GM19035 (cell line): ENCODE measurements around the gene NFIA.
"Not testable (repeated sequence)": the region's sequence is repeated elsewhere in the genome, so short reads cannot be mapped to it uniquely, and the experiment has no call there.

ENCODE experiments used
- ATAC-seq: cut with Tn5 transposase; IDR thresholded peaks from one replicate; pipeline ENCODE4 v1.9.1; 2021; ENCODE audit not compliant: unreplicated experiment

Gene NFIA

GRCh38 chr1:61447106-61447967, 365.0 kb downstream of the NFIA start:
- ATAC-seq, result no peak

- ATAC-seq, result no peak
Observed at GRCh38 chr1:61447968-61448430, 365.6 kb downstream of the NFIA start.

DNA sequence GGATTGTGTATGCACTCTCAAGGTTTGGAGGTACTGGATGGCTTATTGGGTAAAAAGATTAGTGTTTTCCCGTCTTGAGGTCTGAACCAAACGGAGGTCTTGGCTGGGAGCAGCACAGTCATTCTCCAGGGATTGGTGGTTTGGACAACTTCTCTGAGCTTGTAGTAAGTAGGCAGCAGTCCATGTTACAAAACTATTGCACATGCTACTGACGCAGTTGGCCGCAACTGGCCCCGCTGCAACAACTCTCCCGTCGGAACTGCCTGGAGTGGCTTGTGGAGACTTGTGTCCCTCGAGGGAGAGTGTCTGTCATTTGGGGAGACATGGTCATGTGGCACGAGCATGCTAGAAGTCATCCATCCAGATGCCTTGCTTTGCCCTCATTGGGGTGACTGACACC, 366.6 kb downstream of the NFIA start:
- no peak for ATAC-seq

GRCh38 chr1:61449410-61449809, 367.0 kb downstream of the NFIA start:
- ATAC-seq, result no peak

DNA sequence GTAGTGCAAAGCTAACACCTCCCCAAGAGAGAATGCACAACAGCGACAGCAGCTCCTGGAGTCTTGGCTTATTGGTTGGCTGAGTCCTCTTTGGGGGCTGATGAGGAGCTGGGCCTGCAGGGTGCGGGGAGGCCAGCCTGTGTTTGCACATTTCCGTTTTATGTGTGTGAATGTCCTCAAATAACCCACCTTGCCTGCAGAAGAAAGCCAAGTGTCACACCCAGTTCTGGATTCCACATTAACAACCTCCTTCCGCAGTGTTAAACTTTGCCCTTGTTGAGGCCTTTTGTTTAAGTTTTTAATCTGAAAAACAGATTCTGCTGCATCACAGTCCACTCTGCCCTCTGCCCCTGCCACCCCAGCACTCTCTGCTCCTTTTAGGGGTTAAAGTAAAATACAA, 368.1 kb downstream of the NFIA start:
- no peak for ATAC-seq

- ATAC-seq, result no peak
Observed at GRCh38 chr1:61450872-61451571, 368.7 kb downstream of the NFIA start.

GRCh38 chr1:61451572-61451968, 369.2 kb downstream of the NFIA start:
- ATAC-seq, result no peak

- ATAC-seq, result no peak
Observed at GRCh38 chr1:61452176-61453035, 370.0 kb downstream of the NFIA start.

DNA sequence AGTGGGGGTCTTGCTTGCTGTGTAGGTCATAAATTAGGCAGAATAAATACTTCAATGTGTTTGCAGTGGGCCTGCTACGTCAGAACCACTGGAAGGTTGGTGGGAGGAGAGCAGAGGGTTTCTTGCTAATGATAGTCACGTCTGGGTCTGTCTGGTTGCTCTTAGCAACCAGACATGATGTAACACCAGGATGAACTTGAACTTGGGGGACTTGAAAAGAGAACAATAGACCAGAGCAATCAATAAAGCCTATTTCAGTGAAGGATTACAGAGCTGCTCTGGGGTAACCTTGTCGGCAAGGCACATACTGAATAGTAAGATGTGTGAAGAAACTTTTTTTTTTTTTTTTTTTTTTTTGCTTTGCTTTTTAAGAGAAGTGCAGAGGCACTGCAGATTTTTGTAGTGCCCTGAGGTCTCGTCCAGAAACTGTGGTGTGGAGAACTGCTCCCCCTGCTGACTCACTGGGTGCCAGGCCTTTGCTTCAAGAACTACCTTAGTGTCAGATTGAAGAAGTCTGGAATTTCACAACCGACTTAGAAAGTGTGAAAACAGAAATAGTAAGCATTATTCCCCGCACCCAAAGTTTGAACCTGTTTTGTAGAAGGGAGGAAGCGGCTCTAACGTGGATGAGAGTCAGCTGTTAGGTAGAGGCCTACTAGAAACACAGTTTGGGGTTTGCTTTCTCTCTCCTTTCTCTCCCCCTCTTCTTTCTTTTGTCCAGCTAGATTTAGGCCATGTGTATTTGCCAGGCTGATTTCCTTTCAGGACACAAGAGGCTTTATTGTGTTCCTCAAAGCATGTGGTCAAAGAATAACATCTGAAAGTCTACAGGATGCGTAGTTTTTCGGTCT, 371.0 kb downstream of the NFIA start:
- peak; percentile 95 for ATAC-seq

GRCh38 chr1:61455400-61455799, 373.0 kb downstream of the NFIA start:
- no peak for ATAC-seq

DNA sequence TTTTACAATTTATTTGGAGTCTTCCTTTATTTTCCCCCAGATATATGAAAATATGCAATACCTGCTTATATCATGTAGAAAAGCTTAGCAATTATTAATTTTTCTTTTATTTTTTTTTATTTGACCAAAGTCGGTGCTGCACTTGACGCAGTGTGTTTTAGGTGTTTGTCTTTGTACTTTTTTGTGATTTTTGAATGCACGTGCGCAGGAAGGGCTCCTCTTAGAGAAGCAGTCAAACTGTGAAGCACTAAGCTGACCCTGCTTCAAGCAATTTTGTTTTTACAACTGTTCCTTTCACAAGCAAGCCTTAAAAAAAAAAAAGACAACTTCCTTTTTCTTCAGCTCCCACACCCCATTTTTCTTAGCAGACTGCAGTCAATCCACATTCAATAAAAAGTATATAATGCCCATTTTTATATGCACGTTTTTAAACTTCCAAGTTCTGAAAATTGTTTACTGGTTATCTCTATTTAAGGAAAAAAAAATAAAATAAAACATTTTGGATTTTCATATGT, 375.2 kb downstream of the NFIA start:
- ATAC-seq, result no peak

DNA sequence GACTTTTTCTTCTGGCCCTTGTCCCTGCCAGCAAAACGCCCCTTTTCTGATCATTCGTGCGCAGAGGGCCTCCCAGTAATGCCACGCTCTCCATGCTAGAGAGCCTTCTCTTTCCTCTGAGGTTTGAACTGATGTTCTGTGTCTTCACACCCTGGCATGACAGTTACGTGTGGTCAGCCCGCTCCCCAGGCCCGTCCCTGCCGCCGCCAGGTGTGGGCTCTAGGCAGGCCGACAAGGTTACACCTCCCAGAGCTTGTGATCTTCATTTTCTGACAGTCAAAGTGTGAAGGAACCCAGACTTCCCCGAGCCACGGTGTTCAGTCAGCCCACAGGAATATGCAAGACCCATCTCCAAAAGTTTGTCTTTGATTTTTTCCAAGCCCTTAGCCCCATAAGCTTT, 377.0 kb downstream of the NFIA start:
- ATAC-seq, result no peak

GRCh38 chr1:61460191-61460590, 377.8 kb downstream of the NFIA start:
- no peak for ATAC-seq

DNA sequence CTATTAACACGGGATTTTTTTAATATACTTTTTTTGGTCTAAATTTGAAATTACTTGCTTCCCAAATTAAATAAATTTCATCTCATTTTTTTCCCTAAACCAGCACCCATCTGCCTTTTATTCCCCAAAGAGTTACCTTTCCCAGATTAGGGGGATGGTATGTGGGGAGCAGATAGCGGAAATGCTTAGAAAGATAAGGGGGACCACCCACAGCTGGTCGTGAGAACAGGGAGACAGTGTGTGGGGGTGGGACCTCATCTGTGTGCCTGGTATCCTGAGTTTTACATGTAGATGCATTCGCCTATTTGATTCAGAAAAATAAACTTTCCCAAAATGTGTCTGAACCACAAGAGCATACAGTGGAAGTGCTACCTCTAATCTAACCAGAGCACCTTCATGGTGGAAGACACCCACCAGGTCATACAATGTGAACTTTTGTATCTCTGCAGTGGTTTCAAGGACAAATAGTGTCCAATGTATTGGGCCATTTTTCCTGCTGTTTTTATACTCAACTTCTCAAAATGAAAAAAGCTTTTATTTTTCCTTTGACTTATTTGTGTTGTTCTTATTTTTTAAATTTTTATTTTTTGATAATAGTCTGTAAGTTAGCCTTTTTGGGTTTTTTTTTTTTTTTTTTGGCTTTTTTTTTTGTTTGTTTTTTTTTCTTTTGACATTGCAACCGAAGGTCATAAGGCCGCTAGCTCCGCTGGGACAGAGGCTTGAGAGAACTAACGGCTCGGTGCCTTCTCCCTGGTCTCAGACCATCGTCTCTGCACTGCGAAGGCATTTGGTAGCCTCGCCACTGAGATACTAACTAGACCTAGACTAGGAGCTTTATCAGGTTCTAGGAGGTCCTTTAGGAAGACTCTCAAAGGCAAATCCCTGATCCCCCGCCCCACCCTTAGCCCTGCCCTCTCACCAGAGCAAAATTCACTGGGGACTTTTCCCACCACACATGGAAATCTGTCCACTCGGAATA, 379.3 kb downstream of the NFIA start:
- no peak for ATAC-seq

GRCh38 chr1:61462628-61463027, 380.3 kb downstream of the NFIA start:
- no peak for ATAC-seq

DNA sequence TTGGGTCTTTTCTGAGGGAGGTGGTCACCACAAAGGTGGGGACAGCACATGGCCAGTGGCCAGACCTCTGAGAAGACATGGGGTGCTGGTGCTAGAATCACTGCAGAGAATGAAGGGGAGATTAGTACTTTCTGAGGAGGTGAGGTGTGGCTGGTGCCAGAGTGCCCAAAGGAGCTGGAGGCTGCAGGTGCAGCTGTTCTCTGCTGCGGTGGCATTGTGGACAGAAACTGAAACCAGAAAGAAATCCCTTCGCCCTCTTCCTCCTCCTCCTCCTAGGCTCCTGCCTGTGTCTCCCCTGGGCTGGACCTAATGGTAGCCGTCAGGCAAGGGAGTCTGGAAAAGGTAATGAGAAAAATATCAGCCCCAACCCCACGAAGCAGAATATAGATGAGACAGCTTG, 380.9 kb downstream of the NFIA start:
- ATAC-seq, result no peak

DNA sequence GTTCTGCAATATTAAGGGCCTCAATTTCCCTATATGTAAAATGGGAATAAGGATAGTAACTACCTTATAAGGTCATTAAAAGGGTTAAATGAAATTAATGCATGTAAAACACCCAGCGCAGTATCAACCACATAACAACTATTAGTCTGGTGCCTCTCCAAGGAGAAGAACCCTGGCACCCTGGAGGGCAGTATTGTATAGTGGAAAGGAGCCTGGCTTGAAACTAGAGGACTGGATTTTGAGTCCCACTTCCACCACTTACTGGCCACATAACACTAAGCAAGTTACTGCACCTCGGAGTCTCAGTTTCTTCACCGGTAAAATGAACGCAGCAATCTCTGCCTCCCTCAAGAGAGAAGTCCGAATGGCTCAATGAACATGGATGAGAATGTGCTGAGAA, 385.5 kb downstream of the NFIA start:
- not testable (repeated sequence) for ATAC-seq

GRCh38 chr1:61469365-61469764, 387.0 kb downstream of the NFIA start:
- ATAC-seq, result no peak

DNA sequence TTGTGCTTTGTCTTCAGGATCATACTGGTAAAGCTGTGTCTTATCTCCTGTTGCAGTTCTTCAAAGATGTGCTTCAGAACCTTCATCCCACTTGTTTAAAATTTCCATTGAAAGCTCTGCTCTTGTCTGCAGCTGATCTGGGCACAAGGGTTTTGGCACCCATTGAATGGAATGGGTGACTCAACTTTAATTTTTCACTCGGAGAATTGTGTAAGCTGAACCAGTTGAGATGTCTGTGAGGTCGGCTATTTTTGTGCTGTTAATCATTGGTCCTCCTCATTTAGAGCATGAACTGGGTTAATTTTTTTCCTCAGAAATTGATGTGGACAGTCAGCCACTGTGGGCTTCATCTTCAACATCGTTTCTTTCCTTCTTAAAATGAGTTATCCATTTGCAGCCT, 390.5 kb downstream of the NFIA start:
- no peak for ATAC-seq
